ENCODE measurements around the gene ZNF23.

- TF ChIP-seq CTCF (IDR thresholded peaks at IDR 0.05) (no peak), EP300 (IDR thresholded peaks at IDR 0.05) (no peak), POLR2A (IDR thresholded peaks at IDR 0.05) (no peak), POLR2AphosphoS5 (IDR thresholded peaks at IDR 0.05) (no peak)
Observed at GRCh38 chr16:71404364-71404763, 57.7 kb downstream of the ZNF23 start.

Measured in stomach (tissue), 4 donors.